Activated T-helper 1 cell treated with Interleukin-2 at 50 U/mL for 16 hours (primary cell): ENCODE results near the gene GOLGA8M.
"Not testable (repeated sequence)": the region's sequence is repeated elsewhere in the genome, so short reads cannot be mapped to it uniquely, and the experiment has no call there.

Experiments used
- DNase-seq: peaks from one replicate; pipeline ENCODE4 v3.0.0-alpha.2; 2020; ENCODE audit warnings: low read depth

GOLGA8M gene

GRCh38 chr15:28656018-28656360 is 56.2 kb downstream of the GOLGA8M start:
- DNase-seq, result not testable (repeated sequence)

GRCh38 chr15:28655329-28656017 is 56.7 kb downstream of the GOLGA8M start:
- not testable (repeated sequence) for DNase-seq

GRCh38 chr15:28654194-28654593 is 58.0 kb downstream of the GOLGA8M start:
- DNase-seq, result not testable (repeated sequence)

GRCh38 chr15:28652538-28652937 is 59.7 kb downstream of the GOLGA8M start:
- DNase-seq, result not testable (repeated sequence)
